Measurements from ENCODE around the gene FRMD3.

DNA sequence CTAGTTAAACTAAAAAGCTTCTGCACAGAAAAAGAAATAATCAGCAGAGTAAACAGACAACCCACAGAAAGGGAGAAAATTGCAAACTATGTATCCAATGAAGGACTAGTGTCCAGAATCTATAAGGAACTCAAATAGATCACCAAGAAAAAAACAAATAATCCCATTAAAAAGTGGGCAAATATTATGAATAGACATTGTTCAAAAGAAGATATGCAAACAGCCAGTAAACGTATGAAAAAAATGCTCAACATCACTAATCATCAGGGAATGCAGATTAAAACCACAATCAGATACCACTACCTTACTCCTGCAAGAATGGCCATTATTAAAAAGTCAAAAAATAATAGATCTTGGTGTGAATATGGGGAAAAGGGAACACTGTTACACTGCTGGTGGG, 119.9 kb downstream of the FRMD3 start:
- no peak for TF ChIP-seq CTCF (IDR thresholded peaks at IDR 0.05; ENCODE audit: extremely low read depth in 1 of 2, insufficient read depth in 1 of 2, low read depth in 1 of 2, low read length in 2 of 2)
- no peak for TF ChIP-seq POLR2AphosphoS5 (IDR thresholded peaks at IDR 0.05; ENCODE audit: insufficient read depth, low read depth, low read length)
- TF ChIP-seq EZH2 (IDR thresholded peaks at IDR 0.05; ENCODE audit: borderline replicate concordance, low read depth, low read length, severe bottlenecking), result no peak
- no peak for TF ChIP-seq POLR2A (IDR thresholded peaks at IDR 0.05; ENCODE audit: low read depth, low read length)
- TF ChIP-seq GATA2 (IDR thresholded peaks at IDR 0.05; ENCODE audit: insufficient read depth, insufficient read length, low read depth, low read length), result no peak
- TF ChIP-seq, protein P1, sequence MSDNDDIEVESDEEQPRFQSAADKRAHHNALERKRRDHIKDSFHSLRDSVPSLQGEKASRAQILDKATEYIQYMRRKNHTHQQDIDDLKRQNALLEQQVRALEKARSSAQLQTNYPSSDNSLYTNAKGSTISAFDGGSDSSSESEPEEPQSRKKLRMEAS (IDR thresholded peaks at IDR 0.05; ENCODE audit: insufficient read depth, insufficient read length), result no peak
- no peak for TF ChIP-seq MYC (IDR thresholded peaks at IDR 0.05; ENCODE audit: low read depth, low read length)

Data from endothelial cell of umbilical vein (primary cell).